ENCODE data around the gene WAPL. TPM values are rescaled to one million over a fixed set of nuclear protein-coding genes. Genes with fewer than 3 reads are reported as not detected.

Gene WAPL
- total and polyA plus RNA-seq, 10 of the 15 experiments (the other 5 are each of a cell fraction or from before 2014, with no cell fraction given), result 15.7 to 45.8 (median 29.0) TPM

GRCh38 chr10:86521678-86522509, at the start of gene WAPL (continued):
- TF ChIP-seq EED (IDR thresholded peaks at IDR 0.05; ENCODE audit: low read depth) (no peak), ZBTB4 (CRISPR knock-in tag; IDR thresholded peaks at IDR 0.05) (no peak), ATF3 (IDR thresholded peaks at IDR 0.05; ENCODE audit: borderline replicate concordance, extremely low read depth, low read depth, low read length) (no peak), NFIC (IDR thresholded peaks at IDR 0.05; ENCODE audit: low read depth, low read length) (no peak), NR2C2 (IDR thresholded peaks at IDR 0.05; ENCODE audit: borderline replicate concordance, control insufficient read depth, insufficient read length, low read depth) (no peak), ATF7 (IDR thresholded peaks at IDR 0.05; ENCODE audit: low read depth) (no peak), RBBP5 (conservative IDR thresholded peaks at IDR 0.05) (no peak), CUX1 (IDR thresholded peaks at IDR 0.05; ENCODE audit: insufficient replicate concordance, low read depth, low read length) (no peak), EP300 (IDR thresholded peaks at IDR 0.05; ENCODE audit: borderline replicate concordance in 1 of 2, control insufficient read depth in 1 of 2, low read depth in 2 of 2, low read length in 2 of 2) (no peak), NR2C1 (IDR thresholded peaks at IDR 0.05) (peak; percentile 76), SMAD5 (IDR thresholded peaks at IDR 0.05; ENCODE audit: low read depth) (peak; percentile 54; the same call in 1 of the 2 replicates), ZNF274 (IDR thresholded peaks at IDR 0.05; ENCODE audit: insufficient read depth, insufficient read length) (no peak), BRCA1 (IDR thresholded peaks at IDR 0.05; ENCODE audit: low read depth, low read length) (no peak), SMARCA5 (IDR thresholded peaks at IDR 0.05) (no peak; the same call in none of the 2 replicates), HCFC1 (IDR thresholded peaks at IDR 0.05; ENCODE audit: low read length) (peak; percentile 94), SUZ12 (IDR thresholded peaks at IDR 0.05; ENCODE audit: unreplicated experiment) (no peak), DPF2 (IDR thresholded peaks at IDR 0.05) (no peak; the same call in 1 of the 2 replicates)
